ENCODE results near the gene RAVER1. TPM values are rescaled to one million over a fixed set of nuclear protein-coding genes. Genes with fewer than 3 reads are reported as not detected.
A peak's percentile ranks its signal among the peaks of the same experiment; 100 is the strongest.

RAVER1 gene
- total and polyA plus RNA-seq, 2 of the 13 experiments (the other 11 are each of a cell fraction or from before 2014, with no cell fraction given), result 3.6 to 7.9 TPM

- TF ChIP-seq SNAI1 (CRISPR knock-in tag; IDR thresholded peaks at IDR 0.05; ENCODE audit: borderline replicate concordance) (0 out of 2 replicates have a peak, but pooled peaks have one; percentile 40), ZNF672 (CRISPR knock-in tag; IDR thresholded peaks at IDR 0.05) (peak; percentile 12; the same call in 1 of the 2 replicates)
Observed at GRCh38 chr19:10291554-10292205, 41.6 kb downstream of the RAVER1 start (continued).

GRCh38 chr19:10290876-10291553, 42.3 kb downstream of the RAVER1 start:
- ATAC-seq (peak; percentile 16), FAIRE-seq (peak; percentile 42), DNase-seq (ENCODE audit: low spot score) (peak; percentile 43)
- ChIA-PET POLR2A (interaction anchor here (0.6 to 7.3 kb wide), 7 partner anchors 11 to 98 kb away, joined by 3 to 149 read pairs (median 4); partner anchors contain the start of genes ICAM1, RAVER1 and TYK2), CTCF (ENCODE audit: low intra/inter-chr PET ratio, low total read pairs) (no interaction called here)
- Histone ChIP-seq H2AFZ (ENCODE audit: low read length) (no peak overlapping the region), H3K27me3 (ENCODE audit: control insufficient read depth in 1 of 2, insufficient read depth in 2 of 2, low read length in 2 of 2) (peaks cover 0 to 20% of the 10 kb centered on the region in 2 experiments; a peak in 3 of 5 replicates), H3K4me1 (ENCODE audit: insufficient read depth, low read length) (peaks cover 75% of the 10 kb centered on the region), H3K9ac (ENCODE audit: insufficient read depth, low read depth, low read length) (0 out of 2 replicates have a peak overlapping the region, but pooled peaks have one; percentile 31), H3K4me3 (replicated peaks in 1 of 3; ENCODE audit: insufficient read depth in 1 of 3, low read depth in 2 of 3, low read length in 3 of 3) (peak overlapping the region; percentile 52 to 79 (median 62)), H3K36me3 (replicated peaks in 1 of 2; ENCODE audit: control insufficient read depth in 1 of 2, insufficient read depth in 2 of 2, low read length in 2 of 2) (no peaks in the 10 kb centered on the region; a peak in 2 of 5 replicates), H3K9me3 (ENCODE audit: low read length) (no peaks in the 10 kb centered on the region), H3K27ac (ENCODE audit: extremely low read length, insufficient read depth, low read length) (no peak overlapping the region), H4K20me1 (ENCODE audit: insufficient read depth, low read length) (no peaks in the 10 kb centered on the region), H3K79me2 (ENCODE audit: insufficient read depth, low read length) (no peaks in the 10 kb centered on the region), H3K4me2 (ENCODE audit: low read depth, low read length) (peak overlapping the region; percentile 97)
- under 1% methylated on average over 15 of the region's 57 CpGs for WGBS (ENCODE audit: low lambda C conversion rate)
- intact Hi-C loops (cut with micrococcal nuclease; ENCODE audit: unreplicated experiment) (no loop called here), in situ Hi-C loops (cut with HindIII; ENCODE audit: extremely low pct_ligation_motif_present, low pct_unique_long_range_greater_than_20kb) (no loop called here)
- BruUV-seq (replicated peaks), result no TSS peak
- no peak for TF ChIP-seq NFKBIZ (CRISPR knock-in tag; IDR thresholded peaks at IDR 0.05)
- no peak for TF ChIP-seq E2F1 (CRISPR knock-in tag; IDR thresholded peaks at IDR 0.05)
- TF ChIP-seq ZNF839 (CRISPR knock-in tag; IDR thresholded peaks at IDR 0.05; ENCODE audit: borderline replicate concordance), result no peak
- no peak for TF ChIP-seq ZNF652 (CRISPR knock-in tag; IDR thresholded peaks at IDR 0.05; ENCODE audit: borderline replicate concordance, low read depth)
- peak; percentile 51; the same call in 1 of the 2 replicates for TF ChIP-seq GABPB1 (CRISPR knock-in tag; IDR thresholded peaks at IDR 0.05)
- TF ChIP-seq BCL3 (CRISPR knock-in tag; IDR thresholded peaks at IDR 0.05), result peak; percentile 63; the same call in 1 of the 2 replicates
- TF ChIP-seq ELK4 (CRISPR knock-in tag; IDR thresholded peaks at IDR 0.05; ENCODE audit: borderline replicate concordance), result no peak
- no peak for TF ChIP-seq ZSCAN20 (CRISPR knock-in tag; IDR thresholded peaks at IDR 0.05; ENCODE audit: borderline replicate concordance)
- TF ChIP-seq ZNF138 (CRISPR knock-in tag; IDR thresholded peaks at IDR 0.05; ENCODE audit: low read depth), result no peak
- TF ChIP-seq SP2 (CRISPR knock-in tag; IDR thresholded peaks at IDR 0.05), result 0 out of 2 replicates have a peak, but pooled peaks have one; percentile 28
- TF ChIP-seq EHMT2 (IDR thresholded peaks at IDR 0.05; ENCODE audit: borderline replicate concordance, low read depth, low read length), result no peak
- TF ChIP-seq RBFOX2 (IDR thresholded peaks at IDR 0.05; ENCODE audit: low read depth, low read length), result 0 out of 2 replicates have a peak, but pooled peaks have one; percentile 23

Data from HepG2 (cell line).